Measurements from ENCODE around the gene ADSL.

GRCh38 chr22:40409613-40410113, 63.4 kb downstream of the ADSL start:
- TF ChIP-seq, protein P1, sequence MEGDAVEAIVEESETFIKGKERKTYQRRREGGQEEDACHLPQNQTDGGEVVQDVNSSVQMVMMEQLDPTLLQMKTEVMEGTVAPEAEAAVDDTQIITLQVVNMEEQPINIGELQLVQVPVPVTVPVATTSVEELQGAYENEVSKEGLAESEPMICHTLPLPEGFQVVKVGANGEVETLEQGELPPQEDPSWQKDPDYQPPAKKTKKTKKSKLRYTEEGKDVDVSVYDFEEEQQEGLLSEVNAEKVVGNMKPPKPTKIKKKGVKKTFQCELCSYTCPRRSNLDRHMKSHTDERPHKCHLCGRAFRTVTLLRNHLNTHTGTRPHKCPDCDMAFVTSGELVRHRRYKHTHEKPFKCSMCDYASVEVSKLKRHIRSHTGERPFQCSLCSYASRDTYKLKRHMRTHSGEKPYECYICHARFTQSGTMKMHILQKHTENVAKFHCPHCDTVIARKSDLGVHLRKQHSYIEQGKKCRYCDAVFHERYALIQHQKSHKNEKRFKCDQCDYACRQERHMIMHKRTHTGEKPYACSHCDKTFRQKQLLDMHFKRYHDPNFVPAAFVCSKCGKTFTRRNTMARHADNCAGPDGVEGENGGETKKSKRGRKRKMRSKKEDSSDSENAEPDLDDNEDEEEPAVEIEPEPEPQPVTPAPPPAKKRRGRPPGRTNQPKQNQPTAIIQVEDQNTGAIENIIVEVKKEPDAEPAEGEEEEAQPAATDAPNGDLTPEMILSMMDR (conservative IDR thresholded peaks at IDR 0.05; ENCODE audit: low read length): no peak
- no peak for TF ChIP-seq EZH2phosphoT487 (IDR thresholded peaks at IDR 0.05; ENCODE audit: borderline replicate concordance, low read depth, low read length)
